NOMO-1 treated with DMSO at 0.1 percent for 48 hours (cell line): Measurements from ENCODE around the gene SEC14L2.
"Not testable (repeated sequence)": the region's sequence is repeated elsewhere in the genome, so short reads cannot be mapped to it uniquely, and the experiment has no call there.

Source experiments
- DNase-seq: peaks from one replicate; lab custom pipeline; 2025; ENCODE audit not compliant: unreplicated experiment; lab: John Stamatoyannopoulos, UW

Gene SEC14L2

DNA sequence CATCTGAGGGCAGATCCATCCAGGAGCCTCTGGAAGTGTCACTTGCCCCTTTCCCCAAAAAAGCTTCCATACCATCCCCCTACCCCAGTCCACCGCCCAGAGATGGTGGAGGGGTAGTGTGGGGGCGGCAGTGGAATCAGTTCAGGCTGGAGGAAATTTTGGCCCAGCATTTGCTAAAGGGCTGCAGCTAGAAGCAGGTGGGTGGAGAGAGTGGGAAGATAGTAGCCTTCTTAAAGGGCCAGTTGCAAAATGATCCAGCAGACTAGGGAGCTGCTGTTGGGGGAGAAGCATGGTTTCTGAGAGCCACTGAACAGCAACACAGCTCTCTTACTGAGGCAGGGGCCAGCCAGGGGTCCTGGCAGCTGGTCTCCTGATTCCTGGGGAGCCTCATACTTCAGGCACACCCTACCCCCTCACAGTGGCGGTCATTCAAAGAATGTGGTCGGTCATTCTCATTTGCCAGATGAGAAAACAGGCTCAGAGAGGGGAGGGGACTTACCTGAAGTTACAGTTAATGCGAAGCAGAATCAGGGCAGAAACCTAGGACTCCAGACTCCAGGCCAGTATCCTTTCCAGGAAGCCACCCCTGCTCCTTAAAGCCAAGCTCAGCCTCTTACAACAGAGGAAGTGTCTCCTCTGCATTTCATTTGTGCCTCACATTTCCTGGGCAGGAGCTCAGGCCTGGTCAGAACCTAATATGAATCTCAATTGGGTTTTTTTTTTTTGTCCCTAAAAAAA is 5.4 kb downstream of the SEC14L2 start:
- no peak for DNase-seq

DNA sequence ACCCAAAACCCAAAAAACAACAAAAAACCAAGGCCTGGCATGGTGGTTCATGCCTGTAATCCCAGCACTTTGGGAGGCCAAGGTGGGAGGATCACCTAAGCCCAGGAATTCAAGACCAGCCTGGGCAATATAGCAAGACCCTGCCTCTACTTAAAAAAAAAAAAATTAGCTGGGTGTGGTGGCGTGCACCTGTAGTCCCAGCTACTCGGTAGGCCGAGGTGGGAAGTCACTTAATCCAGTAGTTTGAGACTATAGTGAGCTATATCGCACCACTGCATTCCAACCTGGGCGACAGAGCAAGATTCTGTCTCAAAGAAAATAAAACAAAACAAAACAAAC is 5.9 kb downstream of the SEC14L2 start:
- not testable (repeated sequence) for DNase-seq

DNA sequence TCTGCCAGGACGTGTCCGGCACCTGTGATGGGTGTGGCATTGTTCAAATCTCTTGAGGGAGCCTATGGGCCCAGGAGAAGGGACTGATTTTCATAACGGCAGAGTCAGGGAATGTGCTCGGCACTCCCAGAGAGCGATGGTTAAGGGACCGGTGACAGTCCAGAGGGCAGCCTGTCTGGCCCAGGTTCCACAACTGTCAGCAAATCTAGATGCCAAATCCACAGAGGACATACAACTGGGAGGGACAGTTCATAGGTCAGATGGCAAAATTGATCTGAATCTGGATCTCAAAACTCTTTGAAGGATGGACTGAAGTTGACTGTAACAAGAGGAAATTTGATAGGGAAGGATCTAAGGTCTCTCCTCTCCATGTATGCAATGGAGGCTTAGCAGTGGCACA is 7.5 kb downstream of the SEC14L2 start:
- DNase-seq: no peak

DNA sequence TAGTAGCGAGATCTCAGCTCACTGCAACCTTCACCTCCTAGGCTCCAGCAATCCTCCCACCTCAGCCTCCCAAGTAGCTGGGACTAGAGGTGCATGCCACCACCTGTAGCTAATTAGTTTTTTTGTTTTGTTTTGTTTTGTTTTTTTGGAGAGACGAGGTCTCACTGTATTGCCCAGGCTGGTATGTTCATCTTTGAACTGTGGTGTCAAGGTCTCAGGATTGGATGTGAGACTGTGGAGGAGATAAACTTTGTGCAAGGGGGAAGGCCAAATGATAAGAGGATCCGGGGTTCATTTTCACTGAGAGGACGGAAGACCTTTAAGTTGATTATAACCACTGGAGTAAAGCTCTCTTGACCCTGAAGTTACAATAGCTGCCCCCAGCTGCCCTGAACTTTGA is 8.9 kb downstream of the SEC14L2 start:
- no peak for DNase-seq

DNA sequence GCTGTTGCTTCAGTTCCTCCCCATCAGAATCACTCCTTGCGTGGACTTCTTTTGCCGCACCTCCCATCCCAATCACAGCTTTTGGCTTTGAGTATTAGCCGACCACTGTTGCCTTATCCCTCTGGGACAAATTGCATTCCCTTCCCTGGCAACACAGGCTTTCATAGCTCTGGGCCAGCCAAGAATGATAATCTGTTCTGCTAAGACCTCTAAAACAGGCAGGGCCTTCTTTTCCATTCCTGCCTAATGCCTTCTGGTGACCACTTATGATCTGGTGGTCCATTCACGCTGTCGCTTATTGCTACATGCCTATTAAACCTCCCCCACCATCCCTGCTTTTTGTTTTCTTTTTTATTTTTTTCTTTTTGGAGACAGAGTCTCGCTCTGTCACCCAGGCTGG is 9.6 kb downstream of the SEC14L2 start:
- DNase-seq: no peak

DNA sequence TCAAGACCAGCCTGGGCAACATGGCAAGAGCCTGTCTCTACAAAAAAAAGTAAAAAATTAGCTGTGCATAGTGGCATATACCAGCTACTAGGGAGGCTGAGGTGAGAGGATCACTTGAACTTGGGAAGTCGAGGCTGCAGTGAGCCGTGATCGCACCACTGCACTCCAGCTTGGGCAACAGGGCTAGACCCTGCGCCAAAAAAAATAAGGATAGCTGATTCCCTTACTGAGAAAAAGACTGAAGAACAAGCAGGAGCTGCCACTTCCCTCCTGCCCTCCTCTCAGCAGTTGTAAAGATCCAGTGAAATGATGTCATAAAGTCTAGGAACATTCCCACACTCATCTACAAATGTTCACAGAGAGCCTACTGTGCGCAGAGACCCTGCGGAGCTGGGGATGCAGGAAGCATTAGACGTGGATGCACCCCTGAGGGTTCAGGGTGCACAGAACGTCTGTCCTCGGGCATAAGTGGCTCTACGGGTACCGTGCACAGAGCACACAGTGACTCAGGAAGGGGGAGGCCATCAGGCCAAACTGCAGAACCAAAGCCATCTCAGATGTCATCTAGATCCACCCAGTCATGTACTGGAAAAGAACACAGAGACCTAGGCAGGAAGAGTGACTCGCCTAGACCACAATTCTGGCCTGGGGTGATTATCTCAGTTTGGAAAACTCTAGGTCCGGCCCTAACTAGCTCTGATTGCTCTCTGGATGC is 11.7 kb downstream of the SEC14L2 start:
- no peak for DNase-seq

DNA sequence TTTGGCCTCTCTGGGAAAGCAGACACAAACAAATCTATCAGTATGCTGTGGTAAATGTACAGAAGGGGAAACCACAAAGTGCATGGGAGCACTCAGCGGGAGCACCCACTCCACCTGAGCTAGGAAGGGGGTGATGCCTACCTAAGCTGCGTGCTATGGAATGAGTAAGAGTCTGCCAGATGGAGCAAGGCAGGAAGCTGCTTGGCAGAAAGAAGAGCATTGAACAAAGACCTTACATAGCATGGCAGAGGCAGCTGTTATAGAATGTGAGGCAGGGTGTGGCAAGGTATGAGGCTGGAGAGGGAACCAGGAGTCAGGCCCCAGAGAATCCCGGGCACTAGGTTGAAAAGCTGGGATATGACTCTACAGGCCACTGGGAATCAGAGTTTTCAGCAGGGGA is 15.0 kb downstream of the SEC14L2 start:
- DNase-seq: no peak

DNA sequence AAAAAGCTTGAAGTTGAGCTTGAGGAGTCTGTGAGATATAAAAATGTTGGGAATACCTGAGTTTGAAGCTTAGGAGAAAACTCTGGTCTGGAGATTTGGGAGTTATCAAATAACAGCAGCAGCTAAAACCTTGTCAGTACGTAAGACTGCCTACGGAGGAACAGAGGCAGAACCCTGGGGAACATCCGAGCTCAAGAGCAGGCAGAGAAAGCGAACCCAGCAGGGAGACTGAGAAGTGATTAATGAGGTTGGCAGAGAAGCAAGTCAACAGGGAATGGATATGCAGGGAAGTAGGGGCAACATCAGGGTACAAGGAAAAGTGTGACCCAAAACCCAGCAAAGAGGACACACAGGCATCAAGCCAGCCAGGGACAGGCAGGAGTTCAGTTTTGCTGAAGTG is 16.2 kb downstream of the SEC14L2 start:
- DNase-seq: no peak

DNA sequence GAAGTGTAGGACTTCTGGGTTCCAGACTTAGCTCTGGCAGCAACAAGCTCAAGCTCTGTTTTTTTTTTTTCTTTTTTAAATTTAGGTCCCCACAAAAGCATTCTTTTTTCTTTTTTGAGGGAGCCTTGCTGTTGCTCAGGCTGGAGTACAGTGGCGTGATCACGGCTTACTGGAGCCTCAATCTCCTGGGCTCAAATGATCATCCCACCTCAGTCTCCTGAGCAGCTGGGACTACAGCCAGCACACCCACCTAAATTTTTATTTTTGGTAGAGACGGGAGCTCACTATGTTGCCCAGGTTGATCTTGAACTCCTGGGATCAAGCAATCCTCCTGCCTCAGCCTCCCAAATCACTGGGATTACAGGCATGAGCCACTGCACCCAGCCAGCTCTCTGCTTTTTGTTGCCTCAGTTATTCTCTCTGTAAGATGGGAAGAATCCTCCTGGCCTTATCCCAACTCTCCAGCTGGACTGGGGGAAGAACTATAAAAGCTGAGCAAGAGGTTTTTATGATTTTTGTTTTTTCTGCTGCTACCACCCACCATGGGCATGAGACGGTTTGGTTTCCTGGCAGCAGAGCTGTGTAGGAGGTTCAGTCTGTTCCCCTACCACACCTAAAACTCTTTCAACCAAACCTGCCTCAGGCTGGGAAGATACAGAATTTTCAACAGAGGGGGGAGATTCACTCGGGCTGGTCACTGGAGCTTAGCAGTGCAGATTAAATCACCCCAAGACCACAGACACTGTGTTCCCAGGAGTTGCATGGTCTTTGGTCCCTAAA is 17.1 kb downstream of the SEC14L2 start:
- DNase-seq: no peak

DNA sequence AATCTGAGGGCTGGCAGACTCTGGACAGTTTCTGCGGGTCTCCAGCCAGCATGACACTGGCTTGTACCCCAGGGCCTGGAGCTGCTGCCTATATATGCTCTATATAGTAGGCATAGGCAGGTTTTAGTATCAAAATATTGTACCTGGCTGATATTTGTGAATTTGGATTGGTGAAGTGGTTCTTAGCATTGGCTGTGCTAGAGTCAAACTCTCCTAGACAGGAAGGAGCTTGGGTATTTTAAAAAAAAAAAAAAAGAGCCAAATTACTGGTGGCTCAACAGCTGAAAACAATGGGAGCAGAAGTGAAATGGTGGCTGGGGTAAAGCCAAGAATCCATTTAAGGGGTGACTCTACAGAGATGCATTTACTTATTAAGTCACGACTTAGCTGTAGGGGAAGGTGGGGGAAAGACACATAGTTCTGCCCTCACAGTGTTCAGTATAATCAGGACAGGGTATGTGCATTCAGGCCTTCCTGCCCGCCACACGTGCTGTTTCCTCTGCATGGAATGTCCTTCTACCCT is 17.8 kb downstream of the SEC14L2 start:
- DNase-seq: no peak

DNA sequence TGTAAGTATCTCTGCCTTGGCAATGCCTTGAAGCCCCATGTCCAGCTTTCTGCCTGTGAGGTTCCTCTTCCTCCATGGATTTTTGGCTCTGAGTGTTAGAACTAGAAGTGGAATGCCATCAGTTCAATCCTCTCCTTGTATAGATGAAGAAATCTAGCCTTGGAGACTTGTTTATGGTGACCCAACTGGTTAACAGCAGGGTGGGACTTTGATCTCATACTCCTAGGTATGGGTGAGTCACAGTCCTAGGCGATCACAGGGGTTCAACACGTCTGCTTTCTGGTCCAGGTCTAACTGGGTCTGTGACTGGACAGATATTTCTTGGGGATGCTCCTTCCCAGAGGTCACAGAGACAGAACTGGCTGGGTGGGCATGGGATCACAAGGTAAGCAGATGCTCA is 19.6 kb downstream of the SEC14L2 start:
- no peak for DNase-seq

DNA sequence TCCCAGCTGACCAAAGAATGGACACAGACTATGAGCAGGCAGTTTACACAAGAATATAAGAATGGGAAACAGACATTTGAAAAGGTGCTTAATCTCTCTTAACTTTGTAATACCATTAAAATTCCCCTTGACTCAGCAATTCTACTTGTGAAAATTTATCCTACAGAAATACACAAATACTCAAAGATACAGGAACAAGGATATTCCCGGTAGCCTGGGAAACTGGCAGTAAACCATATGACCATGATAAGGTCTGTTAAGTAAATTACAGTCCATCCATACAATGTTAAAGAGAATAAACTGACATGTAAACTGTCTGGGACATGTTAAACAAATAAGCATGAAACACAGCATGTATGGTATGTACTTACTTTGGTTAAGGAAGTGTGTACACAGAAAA is 20.0 kb downstream of the SEC14L2 start:
- DNase-seq: no peak

DNA sequence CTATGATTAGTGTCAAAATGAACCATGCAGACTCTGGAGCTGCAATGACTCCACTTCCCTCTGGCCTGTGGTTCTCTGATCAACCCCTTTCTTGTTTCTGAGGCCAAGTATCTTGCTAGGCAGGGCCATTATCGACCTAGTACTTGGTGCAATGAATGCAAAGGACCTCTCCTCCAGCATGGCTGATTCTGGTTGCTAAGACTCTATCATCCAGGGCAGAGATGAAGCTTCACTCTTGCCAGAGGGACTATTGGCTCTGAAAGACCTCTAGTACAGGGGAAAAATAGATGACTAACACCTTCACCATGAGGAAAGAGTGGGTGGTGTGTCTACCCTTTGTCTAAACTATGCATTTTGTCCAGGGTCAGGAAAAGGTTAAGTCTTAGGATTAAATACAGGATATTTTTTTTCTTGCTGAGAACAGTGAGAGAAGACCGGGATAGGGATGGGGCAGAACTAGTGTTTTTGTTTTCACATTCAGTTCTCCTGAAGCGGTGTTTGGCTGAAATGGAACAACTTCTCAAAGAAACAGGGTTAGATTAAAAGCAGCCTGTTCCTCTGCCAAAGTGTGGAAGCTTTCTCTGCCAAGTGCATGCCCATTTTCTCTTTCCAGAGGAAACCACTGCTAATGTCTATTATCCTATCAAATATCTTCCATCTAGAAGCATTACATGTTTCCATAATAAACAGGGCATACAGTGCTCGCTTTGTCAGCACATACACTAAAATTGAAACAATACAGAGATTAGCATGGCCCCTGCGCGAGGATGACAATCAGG is 23.7 kb downstream of the SEC14L2 start:
- DNase-seq: no peak

DNA sequence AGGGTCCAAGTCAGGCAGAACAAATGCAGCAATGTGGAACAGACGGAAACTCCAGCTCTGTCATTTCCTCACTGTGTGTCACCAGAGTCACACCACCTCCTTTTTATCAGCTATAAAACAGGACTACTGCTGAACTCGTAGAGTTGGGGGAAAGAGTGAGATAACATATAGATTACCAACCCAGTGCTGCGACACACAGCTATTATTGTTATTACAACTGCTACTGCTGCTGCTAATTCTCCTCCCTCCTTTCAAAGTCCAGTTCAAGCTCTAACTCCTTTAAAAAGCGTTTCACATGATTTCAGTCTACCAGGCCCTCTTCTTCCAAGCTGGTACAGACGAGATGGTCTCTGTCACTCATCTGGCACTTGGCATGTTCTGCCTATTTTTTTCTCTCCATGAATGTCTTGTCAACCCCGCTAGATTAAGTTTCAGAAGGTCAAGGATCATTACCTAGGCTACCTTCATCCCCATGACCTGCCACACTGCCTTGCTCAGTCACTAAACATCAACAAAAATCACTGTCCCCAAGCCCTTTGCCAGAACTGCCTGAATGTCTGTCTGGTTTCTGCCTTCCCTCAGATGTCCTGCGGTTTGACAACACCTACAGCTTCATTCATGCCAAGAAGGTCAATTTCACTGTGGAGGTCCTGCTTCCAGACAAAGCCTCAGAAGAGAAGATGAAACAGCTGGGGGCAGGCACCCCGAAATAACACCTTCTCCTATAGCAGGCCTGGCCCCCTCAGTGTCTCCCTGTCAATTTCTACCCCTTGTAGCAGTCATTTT is 25.1 kb downstream of the SEC14L2 start:
- DNase-seq: no peak

DNA sequence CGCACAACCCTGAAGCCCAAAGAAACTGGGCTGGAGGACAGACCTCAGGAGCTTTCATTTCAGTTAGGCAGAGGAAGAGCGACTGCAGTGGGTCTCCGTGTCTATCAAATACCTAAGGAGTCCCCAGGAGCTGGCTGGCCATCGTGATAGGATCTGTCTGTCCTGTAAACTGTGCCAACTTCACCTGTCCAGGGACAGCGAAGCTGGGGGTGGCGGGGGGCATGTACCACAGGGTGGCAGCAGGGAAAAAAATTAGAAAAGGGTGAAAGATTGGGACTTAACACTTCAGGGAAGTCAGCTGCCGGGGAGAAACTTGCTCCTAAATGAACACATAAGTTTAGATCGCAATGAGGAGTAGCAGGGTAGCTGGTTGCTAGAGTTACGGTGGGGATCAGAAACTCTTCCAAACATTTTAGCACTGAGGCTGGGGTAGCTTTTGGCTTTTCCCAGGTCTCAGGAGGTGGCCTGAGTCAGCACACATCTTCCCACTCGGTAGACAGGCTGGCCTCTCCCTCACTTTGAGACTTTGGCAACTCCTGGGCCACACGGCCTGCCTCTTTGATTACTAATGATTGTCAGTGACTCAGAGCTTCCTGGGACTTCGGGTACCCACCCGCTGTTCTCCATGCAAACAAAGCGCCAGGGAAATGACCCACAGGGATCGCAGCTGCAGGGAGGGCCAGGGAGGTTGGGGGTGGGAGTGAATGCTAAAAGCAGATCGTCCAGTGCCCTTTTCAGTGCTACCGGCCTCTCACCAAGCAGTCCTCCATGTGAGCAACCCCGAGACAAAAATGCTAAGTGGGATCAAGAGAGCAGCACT is 25.9 kb downstream of the SEC14L2 start:
- no peak for DNase-seq

DNA sequence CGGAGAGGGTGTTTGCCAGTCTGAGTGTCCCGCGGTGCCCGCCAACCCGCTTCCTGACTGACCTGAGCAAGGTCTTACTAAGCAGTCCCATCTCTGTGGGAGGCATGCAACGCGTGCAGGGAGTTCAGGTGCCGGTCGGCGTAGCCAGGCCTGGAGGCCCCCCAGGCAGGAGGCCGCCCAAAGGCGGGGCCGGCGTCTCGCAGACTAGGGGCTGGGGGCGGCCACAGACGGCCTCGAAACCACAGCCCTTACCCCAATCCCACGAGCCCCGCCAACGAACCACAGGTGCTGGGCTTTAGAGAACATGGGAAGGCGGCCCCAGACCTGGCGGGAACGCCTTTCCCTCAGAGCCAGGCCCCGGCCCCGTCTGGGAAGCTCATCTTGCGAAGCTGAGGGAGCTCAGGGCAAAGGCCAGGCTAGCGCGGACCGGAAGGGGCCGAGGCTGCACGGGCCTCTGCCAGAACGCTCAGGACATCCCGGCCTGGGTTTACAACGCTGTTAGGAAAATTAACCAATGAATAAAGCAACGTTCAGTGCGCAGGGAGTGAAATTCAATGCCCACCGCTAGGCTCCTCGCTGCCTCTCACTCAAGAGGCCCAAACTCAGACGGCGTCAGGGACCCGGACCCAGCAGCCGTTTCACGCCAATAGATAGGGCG is 26.6 kb downstream of the SEC14L2 start:
- DNase-seq: no peak

DNA sequence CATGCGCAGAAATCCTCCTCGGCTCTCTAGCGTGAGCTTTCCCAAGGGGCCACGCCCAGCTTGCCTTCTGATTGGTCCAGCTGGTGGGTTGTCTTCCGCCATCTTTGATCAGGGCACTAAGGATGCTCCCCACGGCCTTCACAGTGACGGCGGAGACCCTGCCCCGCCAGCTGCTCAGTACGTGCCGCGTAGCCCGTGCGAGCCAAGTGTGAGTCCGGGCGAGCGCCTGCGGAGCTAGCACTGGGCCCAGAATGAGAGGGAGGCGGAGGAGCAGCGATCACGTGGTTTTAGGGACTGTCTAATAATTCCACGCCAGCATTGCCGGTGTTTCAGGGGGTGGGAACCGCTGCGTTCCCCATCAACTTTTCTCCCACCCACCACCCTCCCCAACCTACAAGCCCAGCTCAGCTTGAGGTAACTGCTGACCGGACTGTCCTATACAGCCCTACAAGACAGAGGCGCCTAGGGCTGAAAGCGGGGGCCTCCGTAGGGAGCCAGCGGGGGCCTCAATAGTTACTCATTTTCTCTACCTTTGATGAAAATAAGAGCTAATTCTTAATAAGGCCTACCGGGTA is 27.2 kb downstream of the SEC14L2 start:
- peak; percentile 99 for DNase-seq

DNA sequence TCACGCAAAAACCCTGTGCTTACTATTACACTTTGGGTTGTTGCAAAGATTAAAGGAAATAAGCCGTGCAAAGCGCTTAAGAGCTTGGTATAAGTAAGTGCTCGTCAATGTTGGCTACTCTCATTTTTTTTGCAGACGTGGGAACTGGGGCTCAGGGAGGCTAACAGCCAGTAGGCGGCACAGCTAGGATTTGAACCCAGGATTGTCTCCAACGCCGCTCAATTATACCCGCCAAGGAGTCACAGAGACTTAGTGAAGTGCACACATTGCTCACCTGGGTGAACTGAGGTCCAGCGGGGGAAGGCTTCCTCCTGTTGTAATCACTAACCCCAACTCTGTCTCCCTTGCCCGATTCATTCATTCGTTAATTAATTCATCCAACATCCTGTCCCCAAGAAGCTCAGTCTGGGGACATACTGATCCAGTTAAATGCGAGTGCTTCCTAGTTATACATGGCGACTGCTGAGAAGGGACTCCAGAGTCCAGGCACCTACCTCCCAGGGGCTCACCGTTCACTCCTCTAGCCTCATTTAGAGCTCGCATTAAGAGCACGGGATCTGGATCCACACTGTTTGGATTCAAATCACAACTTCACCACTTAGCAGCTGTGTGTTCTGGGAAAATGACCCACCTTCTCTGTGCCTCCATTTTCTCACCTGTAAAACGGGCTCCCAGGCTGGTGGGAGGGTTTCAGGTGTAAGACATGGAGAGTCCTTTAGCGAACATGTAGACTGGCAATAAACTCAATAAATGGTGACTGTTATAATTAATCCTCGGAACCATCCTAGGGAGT is 27.9 kb downstream of the SEC14L2 start:
- DNase-seq: peak; percentile 47
